ENCODE measurements around the gene POLD2. TPM values are rescaled to one million over a fixed set of nuclear protein-coding genes. Genes with fewer than 3 reads are reported as not detected.

The POLD2 gene
- total RNA-seq, 3 donors from 2014 or later, result 38.9 to 49.8 (median 39.7) TPM

GRCh38 chr7:44067064-44067951 is 56.0 kb downstream of the POLD2 start:
- intact Hi-C loops (cut with DNase I; ENCODE audit: low total_unique reads), result no loop called here
- peak in 1 of 2 donors; percentile 28 for DNase-seq (ENCODE audit: low spot score in 2 of 2)
- Histone ChIP-seq H3K9me3 (no peaks in the 10 kb centered on the region), H3K4me1 (peaks cover 0 to 16% of the 10 kb centered on the region in 2 donors), H3K27me3 (no peaks in the 10 kb centered on the region), H3K4me3 (no peak overlapping the region), H3K36me3 (no peaks in the 10 kb centered on the region), H3K27ac (no peak overlapping the region)
- TF ChIP-seq POLR2AphosphoS5 (IDR thresholded peaks at IDR 0.05) (no peak), CTCF (IDR thresholded peaks at IDR 0.05) (no peak), POLR2A (IDR thresholded peaks at IDR 0.05) (no peak)

- no peaks in the 10 kb centered on the region for H3K27me3 ChIP-seq
- peaks cover 0 to 12% of the 10 kb centered on the region in 2 donors for H3K4me1 ChIP-seq
- no peak overlapping the region for H3K4me3 ChIP-seq
- DNase-seq (ENCODE audit: low spot score in 2 of 2), result peak in 1 of 2 donors; percentile 50
- intact Hi-C loops (cut with DNase I; ENCODE audit: low total_unique reads), result no loop called here
- H3K27ac ChIP-seq, result no peak overlapping the region
- no peaks in the 10 kb centered on the region for H3K36me3 ChIP-seq
- no peaks in the 10 kb centered on the region for H3K9me3 ChIP-seq
- no peak for TF ChIP-seq POLR2AphosphoS5 (IDR thresholded peaks at IDR 0.05)
- no peak for TF ChIP-seq CTCF (IDR thresholded peaks at IDR 0.05)
- TF ChIP-seq POLR2A (IDR thresholded peaks at IDR 0.05), result no peak
Observed at GRCh38 chr7:44066494-44067063, 56.8 kb downstream of the POLD2 start.

- H3K27me3 ChIP-seq, result no peaks in the 10 kb centered on the region
- H3K4me1 ChIP-seq, result peaks cover 0 to 12% of the 10 kb centered on the region in 2 donors
- H3K4me3 ChIP-seq, result no peak overlapping the region
Observed at GRCh38 chr7:44066111-44066460, 57.3 kb downstream of the POLD2 start.

GRCh38 chr7:44065431-44066110 is 57.8 kb downstream of the POLD2 start, which contains the start of gene PGAM2:
Gene PGAM2 (minus strand): TSS chr7:44065567. CDS start chr7:44065529, 38 bp downstream.
- intact Hi-C loops (cut with DNase I; ENCODE audit: low total_unique reads), result no loop called here
- TF ChIP-seq POLR2AphosphoS5 (IDR thresholded peaks at IDR 0.05) (no peak), CTCF (IDR thresholded peaks at IDR 0.05) (no peak), POLR2A (IDR thresholded peaks at IDR 0.05) (no peak)
- Histone ChIP-seq H3K9me3 (no peaks in the 10 kb centered on the region), H3K4me1 (peaks cover 0 to 12% of the 10 kb centered on the region in 2 donors), H3K27me3 (no peaks in the 10 kb centered on the region), H3K4me3 (peak within 1 kb of the TSS in 1 of 3 donors; percentile 9), H3K27ac (no peak within 1 kb of the TSS), H3K36me3 (no peaks in the 10 kb centered on the region)
- peak in 1 of 2 donors; percentile 51 for DNase-seq (ENCODE audit: low spot score in 2 of 2)

More at GRCh38 chr7:44066111-44066460, 57.3 kb downstream of the POLD2 start:
- Histone ChIP-seq H3K9me3 (no peaks in the 10 kb centered on the region), H3K27ac (no peak overlapping the region), H3K36me3 (no peaks in the 10 kb centered on the region)
- intact Hi-C loops (cut with DNase I; ENCODE audit: low total_unique reads), result no loop called here
- DNase-seq (ENCODE audit: low spot score in 2 of 2), result peak in 1 of 2 donors; percentile 47
- TF ChIP-seq POLR2A (IDR thresholded peaks at IDR 0.05) (no peak), POLR2AphosphoS5 (IDR thresholded peaks at IDR 0.05) (no peak), CTCF (IDR thresholded peaks at IDR 0.05) (no peak)

All from breast epithelium (tissue), 4 donors.